ENCODE results near the gene PLPPR3. TPM values are rescaled to one million over a fixed set of nuclear protein-coding genes. Genes with fewer than 3 reads are reported as not detected.
A peak's percentile ranks its signal among the peaks of the same experiment; 100 is the strongest.

The PLPPR3 gene
- total RNA-seq, 1 experiment from 2014 or later, result not detected

DNA sequence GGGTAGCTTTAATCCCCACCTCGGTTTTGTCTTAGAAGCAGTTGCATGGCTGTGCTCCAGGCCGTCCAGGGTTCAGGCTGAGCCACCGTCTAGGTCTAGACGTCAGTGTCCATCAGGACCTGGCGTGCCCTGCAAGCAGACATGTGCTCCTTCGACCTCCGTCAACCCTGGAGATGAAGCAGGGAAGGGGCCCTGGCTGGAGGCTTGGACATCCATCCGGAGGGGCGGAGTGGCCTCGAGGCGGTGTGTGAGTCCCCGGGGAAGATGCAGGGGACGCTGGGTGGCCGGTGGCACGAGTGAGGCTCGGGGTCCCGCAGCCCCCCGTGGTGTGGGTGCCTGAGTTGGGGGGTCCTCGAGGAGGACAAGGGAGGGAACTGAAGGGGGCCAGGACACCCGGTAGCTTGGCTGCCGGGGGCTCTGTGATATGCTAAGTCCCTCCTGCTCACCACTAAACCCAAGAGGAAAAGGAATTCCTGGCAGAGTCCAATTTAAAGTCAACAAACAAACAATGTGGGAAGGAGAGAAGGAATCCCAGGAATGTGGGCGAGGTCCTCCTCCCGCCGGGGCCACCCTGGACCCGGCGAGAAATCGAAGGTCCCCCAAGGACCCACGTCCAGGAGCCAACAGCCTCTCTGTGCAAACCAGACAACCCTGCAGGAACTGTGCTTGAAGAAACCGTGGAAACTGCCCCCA lies 39.4 kb downstream of the PLPPR3 start:
- TF ChIP-seq CTCF (IDR thresholded peaks at IDR 0.05; ENCODE audit: unreplicated experiment), result no peak
- intact Hi-C loops (cut with micrococcal nuclease), result loop anchor here (1.0 kb wide), 1 partner anchor 15 kb away; the partner anchor contains the start of gene PTBP1
- peak; percentile 79 for DNase-seq (ENCODE audit: unreplicated experiment)
- peak overlapping the region; percentile 69 for H3K4me3 Mint-ChIP-seq (ENCODE audit: unreplicated experiment)
- BruUV-seq (replicated peaks), result no TSS peak
- H3K27me3 Mint-ChIP-seq (ENCODE audit: insufficient read depth, unreplicated experiment), result no peaks in the 10 kb centered on the region
- H3K9me3 Mint-ChIP-seq (ENCODE audit: unreplicated experiment), result no peaks in the 10 kb centered on the region
- ChIA-PET POLR2A (interaction anchor here (0.9 to 3.4 kb wide), 3 partner anchors 14 to 30 kb away, joined by 3 to 16 read pairs (median 6); partner anchors contain the start of gene PTBP1), CTCF (interaction anchor here (0.5 to 0.6 kb wide), 2 partner anchors 56 to 235 kb away, joined by 3 to 6 read pairs; no protein-coding TSS in a partner anchor)
- H3K27ac Mint-ChIP-seq (ENCODE audit: low read depth, unreplicated experiment), result peak overlapping the region; percentile 79
- peaks cover 16% of the 10 kb centered on the region for H3K36me3 Mint-ChIP-seq (ENCODE audit: insufficient read depth, unreplicated experiment)
- H3K4me1 Mint-ChIP-seq (ENCODE audit: insufficient read depth, unreplicated experiment), result peaks cover 8% of the 10 kb centered on the region

GRCh38 chr19:781800-782184 lies 40.0 kb downstream of the PLPPR3 start:
- peak overlapping the region; percentile 79 for H3K27ac Mint-ChIP-seq (ENCODE audit: low read depth, unreplicated experiment)
- peaks cover 16% of the 10 kb centered on the region for H3K36me3 Mint-ChIP-seq (ENCODE audit: insufficient read depth, unreplicated experiment)
- POLR2A ChIA-PET, result interaction anchor here (0.9 to 3.4 kb wide), 3 partner anchors 15 to 29 kb away, joined by 3 to 16 read pairs (median 6); partner anchors contain the start of gene PTBP1
- intact Hi-C loops (cut with micrococcal nuclease), result loop anchor here (1.0 kb wide), 1 partner anchor 16 kb away; the partner anchor contains the start of gene PTBP1
- H3K9me3 Mint-ChIP-seq (ENCODE audit: unreplicated experiment), result no peaks in the 10 kb centered on the region
- CTCF ChIA-PET, result interaction anchor here (0.5 to 0.7 kb wide), 3 partner anchors 57 to 236 kb away, joined by 3 to 6 read pairs (median 4); no protein-coding TSS in a partner anchor
- peaks cover 8% of the 10 kb centered on the region for H3K4me1 Mint-ChIP-seq (ENCODE audit: insufficient read depth, unreplicated experiment)
- TF ChIP-seq CTCF (IDR thresholded peaks at IDR 0.05; ENCODE audit: unreplicated experiment), result no peak
- no peak for DNase-seq (ENCODE audit: unreplicated experiment)
- BruUV-seq (replicated peaks), result no TSS peak
- H3K4me3 Mint-ChIP-seq (ENCODE audit: unreplicated experiment), result peak overlapping the region; percentile 69
- no peaks in the 10 kb centered on the region for H3K27me3 Mint-ChIP-seq (ENCODE audit: insufficient read depth, unreplicated experiment)

DNA sequence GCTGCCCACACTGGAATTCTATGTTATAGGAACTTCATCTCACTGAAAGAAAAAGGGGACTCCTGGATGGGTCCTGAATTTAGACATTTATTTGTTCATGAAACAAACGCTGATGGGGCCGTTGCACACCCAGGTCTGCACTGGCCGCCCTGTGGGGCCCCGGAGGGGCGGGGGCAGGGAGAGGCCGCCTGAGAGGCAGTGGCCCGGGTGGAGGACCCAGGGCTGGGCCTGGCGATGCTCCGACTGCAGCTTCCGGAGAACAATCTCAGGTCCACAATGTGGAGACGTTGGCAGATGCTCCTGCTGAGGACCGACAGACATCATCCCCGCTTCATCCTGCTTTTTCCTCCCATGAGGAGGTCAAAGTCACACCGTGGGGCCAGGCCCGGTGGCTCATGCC lies 40.8 kb downstream of the PLPPR3 start:
- Mint-ChIP-seq H3K4me1 (ENCODE audit: insufficient read depth, unreplicated experiment) (peaks cover 8% of the 10 kb centered on the region), H3K4me3 (ENCODE audit: unreplicated experiment) (no peak overlapping the region), H3K27ac (ENCODE audit: low read depth, unreplicated experiment) (no peak overlapping the region), H3K27me3 (ENCODE audit: insufficient read depth, unreplicated experiment) (no peaks in the 10 kb centered on the region), H3K36me3 (ENCODE audit: insufficient read depth, unreplicated experiment) (peaks cover 16% of the 10 kb centered on the region), H3K9me3 (ENCODE audit: unreplicated experiment) (no peaks in the 10 kb centered on the region)
- ChIA-PET POLR2A (interaction anchor here (1.8 kb wide), 1 partner anchor 18 kb away, joined by 6 read pairs; no protein-coding TSS in a partner anchor), CTCF (interaction anchor here (0.7 kb wide), 1 partner anchor 216 kb away, joined by 4 read pairs; no protein-coding TSS in a partner anchor)
- BruUV-seq (replicated peaks), result no TSS peak
- intact Hi-C loops (cut with micrococcal nuclease), result no loop called here
- no peak for DNase-seq (ENCODE audit: unreplicated experiment)
- no peak for TF ChIP-seq CTCF (IDR thresholded peaks at IDR 0.05; ENCODE audit: unreplicated experiment)

DNA sequence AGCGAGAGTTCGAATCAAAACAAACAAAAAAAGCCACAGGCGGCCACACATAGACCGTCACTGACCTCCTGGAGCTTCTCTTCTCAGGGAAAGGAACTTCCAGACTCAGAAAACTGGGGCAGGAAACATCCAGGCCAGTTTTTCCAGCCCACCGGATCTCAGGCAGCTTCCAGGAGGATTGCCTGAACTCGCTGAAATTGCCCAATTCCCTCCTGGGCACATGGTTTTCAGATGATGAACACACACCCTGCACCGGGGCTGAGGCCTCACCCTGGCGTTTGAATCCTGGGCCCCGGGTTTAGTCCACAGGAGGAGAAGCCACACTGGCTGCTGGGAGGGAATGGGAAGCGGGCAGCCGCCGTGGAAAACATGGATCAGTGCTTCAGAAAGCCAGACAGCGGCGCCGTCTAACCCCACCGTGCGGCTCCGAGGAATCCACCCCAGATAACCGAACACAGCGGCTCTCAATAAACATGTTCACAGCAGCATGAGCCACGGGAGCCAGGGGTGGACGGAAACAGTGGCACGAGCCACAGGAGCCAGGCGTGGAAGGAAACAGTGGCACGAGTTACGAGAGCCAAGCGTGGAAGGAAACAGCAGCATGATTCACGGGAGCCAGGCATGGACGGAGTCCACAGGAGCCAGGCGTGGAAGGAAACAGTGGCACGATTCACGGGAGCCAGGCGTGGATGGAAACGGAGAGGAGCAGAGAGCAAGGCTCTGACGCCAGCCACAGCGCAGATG lies 42.7 kb downstream of the PLPPR3 start:
- no peaks in the 10 kb centered on the region for H3K9me3 Mint-ChIP-seq (ENCODE audit: unreplicated experiment)
- peak overlapping the region; percentile 69 for H3K4me3 Mint-ChIP-seq (ENCODE audit: unreplicated experiment)
- no peaks in the 10 kb centered on the region for H3K27me3 Mint-ChIP-seq (ENCODE audit: insufficient read depth, unreplicated experiment)
- BruUV-seq (replicated peaks), result TSS peak; percentile 39
- TF ChIP-seq CTCF (IDR thresholded peaks at IDR 0.05; ENCODE audit: unreplicated experiment), result no peak
- peak overlapping the region; percentile 96 for H3K27ac Mint-ChIP-seq (ENCODE audit: low read depth, unreplicated experiment)
- ChIA-PET CTCF (interaction anchor here (0.6 to 1.3 kb wide), 6 partner anchors 9 to 282 kb away, joined by 3 to 8 read pairs (median 4); no protein-coding TSS in a partner anchor), POLR2A (interaction anchor here (0.6 to 1.9 kb wide), 9 partner anchors 9 to 243 kb away, joined by 3 to 13 read pairs (median 4); partner anchors contain the start of genes PTBP1, RNU6-2 and WDR18)
- H3K4me1 Mint-ChIP-seq (ENCODE audit: insufficient read depth, unreplicated experiment), result peaks cover 8% of the 10 kb centered on the region
- intact Hi-C loops (cut with micrococcal nuclease), result no loop called here
- peak; percentile 99 for DNase-seq (ENCODE audit: unreplicated experiment)
- peaks cover 16% of the 10 kb centered on the region for H3K36me3 Mint-ChIP-seq (ENCODE audit: insufficient read depth, unreplicated experiment)
